NCI-H2107 (cell line): Measurements from ENCODE around the gene WRNIP1.

Experiments
- DNase-seq: peaks from one replicate; lab custom pipeline; 2025; lab: John Stamatoyannopoulos, UW

WRNIP1 gene

GRCh38 chr6:2765166-2765895, at the start of gene WRNIP1:
TSS of gene WRNIP1 (plus strand) at chr6:2765393. CDS start at chr6:2765623, 230 bp downstream.
- DNase-seq = peak; percentile 87

GRCh38 chr6:2715737-2716136, 49.5 kb upstream of the WRNIP1 start:
- no peak for DNase-seq

GRCh38 chr6:2716936-2717700, 48.1 kb upstream of the WRNIP1 start:
- no peak for DNase-seq

GRCh38 chr6:2718334-2719092, 46.7 kb upstream of the WRNIP1 start:
- DNase-seq = no peak

GRCh38 chr6:2719093-2719455, 46.1 kb upstream of the WRNIP1 start:
- DNase-seq = no peak

- DNase-seq = no peak
Observed at GRCh38 chr6:2721219-2721618, 44.0 kb upstream of the WRNIP1 start.

GRCh38 chr6:2725364-2725988, 39.7 kb upstream of the WRNIP1 start:
- DNase-seq = no peak

- no peak for DNase-seq
Observed at GRCh38 chr6:2725999-2726567, 39.1 kb upstream of the WRNIP1 start.

- no peak for DNase-seq
Observed at GRCh38 chr6:2729921-2730320, 35.3 kb upstream of the WRNIP1 start.

- DNase-seq = no peak
Observed at GRCh38 chr6:2730353-2731107, 34.7 kb upstream of the WRNIP1 start.

- DNase-seq = no peak
Observed at GRCh38 chr6:2731281-2731909, 33.8 kb upstream of the WRNIP1 start.

GRCh38 chr6:2732503-2733089, 32.6 kb upstream of the WRNIP1 start:
- DNase-seq = no peak

GRCh38 chr6:2733324-2733723, 31.9 kb upstream of the WRNIP1 start:
- DNase-seq = no peak

- no peak for DNase-seq
Observed at GRCh38 chr6:2733736-2734480, 31.3 kb upstream of the WRNIP1 start.

- no peak for DNase-seq
Observed at GRCh38 chr6:2734488-2735166, 30.6 kb upstream of the WRNIP1 start.

GRCh38 chr6:2737885-2738284, 27.3 kb upstream of the WRNIP1 start:
- no peak for DNase-seq

- DNase-seq = peak; percentile 19
Observed at GRCh38 chr6:2738373-2738979, 26.7 kb upstream of the WRNIP1 start.

- DNase-seq = no peak
Observed at GRCh38 chr6:2739335-2739734, 25.9 kb upstream of the WRNIP1 start.

- no peak for DNase-seq
Observed at GRCh38 chr6:2740581-2740980, 24.6 kb upstream of the WRNIP1 start.
